ENCODE data around the gene NUP210L. TPM values are rescaled to one million over a fixed set of nuclear protein-coding genes. Genes with fewer than 3 reads are reported as not detected.

Gene NUP210L
- total and polyA plus RNA-seq, 9 of the 15 experiments (the other 6 are each of a cell fraction or from before 2014, with no cell fraction given) = 0.01 to 0.04 TPM; not detected in 7

DNA sequence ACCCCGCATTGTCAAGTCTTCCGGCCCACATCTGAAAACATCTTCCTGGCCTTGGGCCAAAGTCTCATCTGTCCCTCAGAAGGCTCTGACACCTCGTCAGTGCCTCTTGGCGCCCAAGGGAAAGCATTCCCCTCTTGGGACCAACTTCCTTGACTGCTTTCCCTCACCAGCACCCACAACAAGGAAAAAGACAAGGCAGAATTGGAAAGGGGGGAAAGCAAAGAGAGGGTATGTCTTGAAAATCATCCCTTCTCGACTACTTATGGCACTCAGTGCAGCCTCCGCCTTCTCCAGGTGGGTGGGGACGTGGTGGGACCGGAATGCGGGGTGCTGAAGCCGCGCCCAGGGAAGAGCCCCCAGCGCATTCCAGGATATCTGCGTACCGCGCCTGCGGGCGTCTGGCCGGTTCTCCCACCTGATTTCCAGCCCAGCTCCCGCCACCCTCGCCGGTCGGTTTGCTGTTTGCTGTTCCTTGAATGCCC lies 191.0 kb downstream of the NUP210L start (continued):
- TF ChIP-seq FOXJ2 (tag; IDR thresholded peaks at IDR 0.05) (peak; percentile 38; the same call in 1 of the 2 replicates), ZNF77 (CRISPR knock-in tag; IDR thresholded peaks at IDR 0.05) (no peak), CTBP1 (IDR thresholded peaks at IDR 0.05; ENCODE audit: borderline replicate concordance) (peak; percentile 52; the same call in 1 of the 2 replicates), ZFP30 (CRISPR knock-in tag; IDR thresholded peaks at IDR 0.05; ENCODE audit: borderline replicate concordance) (no peak), HNRNPLL (IDR thresholded peaks at IDR 0.05; ENCODE audit: low read depth, low read length, poor library complexity, severe bottlenecking) (peak; percentile 33), HNRNPL (IDR thresholded peaks at IDR 0.05; ENCODE audit: low read depth, low read length) (no peak), KAT7 (CRISPR knock-in tag; IDR thresholded peaks at IDR 0.05; ENCODE audit: borderline replicate concordance) (peak; percentile 72; the same call in 1 of the 2 replicates), TEAD4 (IDR thresholded peaks at IDR 0.05; ENCODE audit: low read length) (0 out of 2 replicates have a peak, but pooled peaks have one; percentile 42), TEAD4 (CRISPR knock-in tag; IDR thresholded peaks at IDR 0.05; ENCODE audit: borderline replicate concordance) (no peak), NFIC (IDR thresholded peaks at IDR 0.05) (peak; percentile 99), RB1 (IDR thresholded peaks at IDR 0.05; ENCODE audit: low read depth) (peak; percentile 22; the same call in 1 of the 2 replicates), MTA3 (IDR thresholded peaks at IDR 0.05; ENCODE audit: borderline replicate concordance) (0 out of 2 replicates have a peak, but pooled peaks have one; percentile 23), ARID1B (IDR thresholded peaks at IDR 0.05) (peak; percentile 6; the same call in 1 of the 2 replicates), MYC (IDR thresholded peaks at IDR 0.05; ENCODE audit: low read depth, low read length) (no peak), MYC (CRISPR knock-in tag; IDR thresholded peaks at IDR 0.05; ENCODE audit: borderline replicate concordance, low read depth) (0 out of 2 replicates have a peak, but pooled peaks have one; percentile 35), SAP30 (IDR thresholded peaks at IDR 0.05; ENCODE audit: borderline replicate concordance, insufficient read depth, low read depth, low read length, poor library complexity, severe bottlenecking) (peak; percentile 56), MEIS2 (IDR thresholded peaks at IDR 0.05; ENCODE audit: partially characterized antibody) (peak; percentile 44)
- TF ChIP-seq, protein P1, sequence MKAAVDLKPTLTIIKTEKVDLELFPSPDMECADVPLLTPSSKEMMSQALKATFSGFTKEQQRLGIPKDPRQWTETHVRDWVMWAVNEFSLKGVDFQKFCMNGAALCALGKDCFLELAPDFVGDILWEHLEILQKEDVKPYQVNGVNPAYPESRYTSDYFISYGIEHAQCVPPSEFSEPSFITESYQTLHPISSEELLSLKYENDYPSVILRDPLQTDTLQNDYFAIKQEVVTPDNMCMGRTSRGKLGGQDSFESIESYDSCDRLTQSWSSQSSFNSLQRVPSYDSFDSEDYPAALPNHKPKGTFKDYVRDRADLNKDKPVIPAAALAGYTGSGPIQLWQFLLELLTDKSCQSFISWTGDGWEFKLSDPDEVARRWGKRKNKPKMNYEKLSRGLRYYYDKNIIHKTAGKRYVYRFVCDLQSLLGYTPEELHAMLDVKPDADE (conservative IDR thresholded peaks at IDR 0.05; ENCODE audit: control insufficient read depth, low read depth, low read length) = 0 out of 2 replicates have a peak, but pooled peaks have one; percentile 22
- TF ChIP-seq, protein P2, sequence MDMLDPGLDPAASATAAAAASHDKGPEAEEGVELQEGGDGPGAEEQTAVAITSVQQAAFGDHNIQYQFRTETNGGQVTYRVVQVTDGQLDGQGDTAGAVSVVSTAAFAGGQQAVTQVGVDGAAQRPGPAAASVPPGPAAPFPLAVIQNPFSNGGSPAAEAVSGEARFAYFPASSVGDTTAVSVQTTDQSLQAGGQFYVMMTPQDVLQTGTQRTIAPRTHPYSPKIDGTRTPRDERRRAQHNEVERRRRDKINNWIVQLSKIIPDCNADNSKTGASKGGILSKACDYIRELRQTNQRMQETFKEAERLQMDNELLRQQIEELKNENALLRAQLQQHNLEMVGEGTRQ (CRISPR knock-in tag; IDR thresholded peaks at IDR 0.05) = no peak
- TF ChIP-seq, protein P3, sequence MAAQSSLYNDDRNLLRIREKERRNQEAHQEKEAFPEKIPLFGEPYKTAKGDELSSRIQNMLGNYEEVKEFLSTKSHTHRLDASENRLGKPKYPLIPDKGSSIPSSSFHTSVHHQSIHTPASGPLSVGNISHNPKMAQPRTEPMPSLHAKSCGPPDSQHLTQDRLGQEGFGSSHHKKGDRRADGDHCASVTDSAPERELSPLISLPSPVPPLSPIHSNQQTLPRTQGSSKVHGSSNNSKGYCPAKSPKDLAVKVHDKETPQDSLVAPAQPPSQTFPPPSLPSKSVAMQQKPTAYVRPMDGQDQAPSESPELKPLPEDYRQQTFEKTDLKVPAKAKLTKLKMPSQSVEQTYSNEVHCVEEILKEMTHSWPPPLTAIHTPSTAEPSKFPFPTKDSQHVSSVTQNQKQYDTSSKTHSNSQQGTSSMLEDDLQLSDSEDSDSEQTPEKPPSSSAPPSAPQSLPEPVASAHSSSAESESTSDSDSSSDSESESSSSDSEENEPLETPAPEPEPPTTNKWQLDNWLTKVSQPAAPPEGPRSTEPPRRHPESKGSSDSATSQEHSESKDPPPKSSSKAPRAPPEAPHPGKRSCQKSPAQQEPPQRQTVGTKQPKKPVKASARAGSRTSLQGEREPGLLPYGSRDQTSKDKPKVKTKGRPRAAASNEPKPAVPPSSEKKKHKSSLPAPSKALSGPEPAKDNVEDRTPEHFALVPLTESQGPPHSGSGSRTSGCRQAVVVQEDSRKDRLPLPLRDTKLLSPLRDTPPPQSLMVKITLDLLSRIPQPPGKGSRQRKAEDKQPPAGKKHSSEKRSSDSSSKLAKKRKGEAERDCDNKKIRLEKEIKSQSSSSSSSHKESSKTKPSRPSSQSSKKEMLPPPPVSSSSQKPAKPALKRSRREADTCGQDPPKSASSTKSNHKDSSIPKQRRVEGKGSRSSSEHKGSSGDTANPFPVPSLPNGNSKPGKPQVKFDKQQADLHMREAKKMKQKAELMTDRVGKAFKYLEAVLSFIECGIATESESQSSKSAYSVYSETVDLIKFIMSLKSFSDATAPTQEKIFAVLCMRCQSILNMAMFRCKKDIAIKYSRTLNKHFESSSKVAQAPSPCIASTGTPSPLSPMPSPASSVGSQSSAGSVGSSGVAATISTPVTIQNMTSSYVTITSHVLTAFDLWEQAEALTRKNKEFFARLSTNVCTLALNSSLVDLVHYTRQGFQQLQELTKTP (IDR thresholded peaks at IDR 0.05; ENCODE audit: low read depth in 1 of 2, partially characterized antibody in 2 of 2) = peak in 1 of 2 experiments; percentile 25
- TF ChIP-seq, protein P4, sequence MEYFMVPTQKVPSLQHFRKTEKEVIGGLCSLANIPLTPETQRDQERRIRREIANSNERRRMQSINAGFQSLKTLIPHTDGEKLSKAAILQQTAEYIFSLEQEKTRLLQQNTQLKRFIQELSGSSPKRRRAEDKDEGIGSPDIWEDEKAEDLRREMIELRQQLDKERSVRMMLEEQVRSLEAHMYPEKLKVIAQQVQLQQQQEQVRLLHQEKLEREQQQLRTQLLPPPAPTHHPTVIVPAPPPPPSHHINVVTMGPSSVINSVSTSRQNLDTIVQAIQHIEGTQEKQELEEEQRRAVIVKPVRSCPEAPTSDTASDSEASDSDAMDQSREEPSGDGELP (CRISPR knock-in tag; IDR thresholded peaks at IDR 0.05; ENCODE audit: borderline replicate concordance) = peak; percentile 21; the same call in 1 of the 2 replicates

Data from K562 (cell line).